Activated naive CD4-positive, alpha-beta T cell treated with Interleukin-2 at 50 U/mL for 16 hours (primary cell): ENCODE measurements around the gene ERBB4.
"Not testable (repeated sequence)": the region's sequence is repeated elsewhere in the genome, so short reads cannot be mapped to it uniquely, and the experiment has no call there.

Experiments
- DNase-seq: peaks from one replicate; pipeline ENCODE4 v3.0.0-alpha.2; 2020

The ERBB4 gene

DNA sequence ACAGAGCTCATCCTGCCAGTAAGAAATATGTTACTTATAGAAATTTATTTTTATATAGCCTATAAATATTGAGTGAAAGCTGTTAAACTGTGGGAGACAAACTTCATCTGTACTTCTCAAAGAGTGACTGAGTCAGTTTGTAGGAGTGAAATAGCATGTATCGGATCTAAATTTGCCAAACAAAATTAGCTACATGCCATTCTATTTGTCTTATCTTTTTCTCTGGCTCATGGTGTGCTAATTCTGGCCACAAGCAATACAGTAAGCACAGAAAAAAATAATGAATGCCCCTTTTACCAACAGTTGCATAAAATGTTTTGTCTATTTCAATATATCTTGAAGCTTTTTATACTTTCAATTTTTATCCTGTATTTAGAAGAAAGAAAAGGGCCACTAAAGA is 12.5 kb downstream of the ERBB4 start:
- DNase-seq: no peak

DNA sequence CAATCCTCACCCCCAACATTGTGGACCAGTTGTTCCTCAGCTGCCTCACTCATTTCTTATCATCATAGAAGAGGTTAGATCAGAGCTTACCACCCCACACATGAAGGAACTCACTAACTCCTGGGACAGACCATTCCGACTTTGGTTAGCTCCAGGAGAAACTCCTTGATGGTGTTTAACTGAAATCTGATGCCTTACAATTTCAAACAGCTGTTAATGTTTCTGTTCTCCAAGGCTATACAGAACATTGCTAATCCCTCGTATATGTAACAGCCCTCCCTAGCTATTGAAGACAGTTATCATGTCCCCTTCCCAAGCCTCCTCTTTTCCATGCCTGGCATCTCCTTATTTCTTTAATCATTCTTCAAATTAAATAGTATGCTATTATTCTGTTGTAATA is 14.8 kb downstream of the ERBB4 start:
- no peak for DNase-seq

DNA sequence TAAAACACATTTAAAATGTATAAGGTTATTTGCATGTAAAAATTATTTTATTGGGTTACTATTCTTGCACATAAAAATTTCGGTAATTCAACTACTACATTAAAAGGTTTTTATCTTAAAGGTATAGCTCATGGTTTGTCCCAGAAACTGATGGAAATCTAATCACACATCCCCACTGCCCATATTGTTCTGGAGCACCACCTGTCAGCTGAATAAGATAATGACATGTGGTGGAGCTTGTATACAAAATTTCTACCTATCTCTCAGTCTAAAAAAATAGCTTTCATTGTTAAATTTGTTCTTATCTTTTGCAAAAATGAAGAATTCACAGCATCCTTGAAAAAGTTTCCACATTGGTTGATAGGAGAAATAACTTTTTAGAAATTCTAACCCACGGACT is 18.3 kb downstream of the ERBB4 start:
- no peak for DNase-seq

DNA sequence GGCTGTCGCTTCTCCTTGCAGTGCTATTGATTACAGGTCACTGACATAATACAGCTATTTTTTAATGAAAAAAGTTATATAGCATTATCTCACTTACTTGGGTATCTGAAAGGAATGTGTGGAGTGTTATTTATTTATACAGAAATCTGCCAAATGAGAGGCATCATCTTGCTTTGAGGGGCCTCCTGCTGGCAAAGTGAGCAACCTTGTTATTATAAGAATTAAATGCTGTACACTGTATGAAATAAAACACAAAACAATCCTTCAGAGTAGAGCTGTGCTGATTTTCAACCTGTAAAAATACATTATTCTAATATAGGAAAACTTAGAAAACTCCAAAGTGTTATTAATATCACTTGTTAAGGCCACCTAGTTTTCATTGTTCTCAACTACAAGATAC is 20.9 kb downstream of the ERBB4 start:
- no peak for DNase-seq

DNA sequence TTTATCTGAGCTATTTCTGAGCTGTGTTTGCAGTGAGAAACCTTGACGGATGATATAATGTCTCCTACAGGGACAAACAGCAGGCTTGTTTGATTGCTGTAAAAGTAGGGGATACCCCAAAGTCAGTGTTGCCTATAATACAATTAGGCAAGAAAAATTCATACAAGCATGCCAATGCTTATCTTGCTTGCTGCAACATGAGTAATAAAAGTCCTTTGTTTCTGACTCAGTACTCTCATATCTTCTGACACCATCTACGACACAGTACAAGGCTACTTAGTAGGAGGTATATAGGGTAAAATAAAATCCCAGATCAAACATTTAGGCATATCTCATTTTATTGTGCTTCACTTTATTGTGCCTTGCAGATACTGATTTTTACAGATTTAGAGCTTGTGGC is 33.0 kb downstream of the ERBB4 start:
- no peak for DNase-seq

DNA sequence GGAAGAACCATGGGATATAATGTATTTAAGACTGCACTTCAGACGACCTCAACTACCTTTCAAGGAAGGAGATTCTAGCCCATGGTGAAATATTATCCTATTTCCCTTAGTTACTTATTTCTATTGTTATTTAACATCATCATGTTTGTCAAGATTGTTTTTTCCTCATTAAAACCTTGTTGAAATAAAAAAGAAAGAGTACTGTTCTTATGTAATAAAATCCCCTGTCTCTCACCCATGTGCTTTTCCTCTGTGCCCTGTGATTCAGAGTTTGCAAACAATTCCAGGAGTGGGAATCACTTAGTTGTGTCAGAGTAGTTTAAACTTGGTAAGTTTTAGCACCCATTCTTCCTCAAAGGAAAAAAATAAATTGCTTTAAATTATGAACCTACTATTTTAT is 43.6 kb downstream of the ERBB4 start:
- DNase-seq: no peak

DNA sequence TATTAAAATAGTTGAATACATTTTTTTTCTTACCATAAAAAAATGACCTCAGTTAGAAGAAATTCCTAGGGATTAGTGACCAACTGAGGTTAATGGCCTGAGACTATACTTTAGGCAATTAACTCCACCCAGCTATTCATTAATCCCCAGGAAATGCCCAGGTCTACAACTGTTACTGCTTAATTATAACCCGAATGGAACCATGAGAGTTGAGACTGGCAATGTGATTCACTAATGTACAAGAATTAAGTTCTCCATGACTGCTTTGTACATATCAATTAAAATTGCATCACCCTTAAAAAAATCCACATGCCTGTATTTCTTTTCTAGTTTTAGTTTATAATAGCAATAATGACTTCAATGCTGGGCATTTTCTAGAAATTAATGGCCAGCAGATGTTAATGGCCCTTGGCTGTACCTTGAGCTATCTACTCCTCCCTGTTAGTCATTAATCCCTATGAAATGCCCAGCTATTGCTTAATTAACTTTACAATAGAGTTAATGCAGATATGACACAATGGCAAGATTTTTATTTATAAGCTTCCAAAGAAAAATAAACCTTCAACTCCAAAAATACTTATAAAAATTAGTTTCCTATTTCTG is 44.1 kb downstream of the ERBB4 start:
- no peak for DNase-seq

DNA sequence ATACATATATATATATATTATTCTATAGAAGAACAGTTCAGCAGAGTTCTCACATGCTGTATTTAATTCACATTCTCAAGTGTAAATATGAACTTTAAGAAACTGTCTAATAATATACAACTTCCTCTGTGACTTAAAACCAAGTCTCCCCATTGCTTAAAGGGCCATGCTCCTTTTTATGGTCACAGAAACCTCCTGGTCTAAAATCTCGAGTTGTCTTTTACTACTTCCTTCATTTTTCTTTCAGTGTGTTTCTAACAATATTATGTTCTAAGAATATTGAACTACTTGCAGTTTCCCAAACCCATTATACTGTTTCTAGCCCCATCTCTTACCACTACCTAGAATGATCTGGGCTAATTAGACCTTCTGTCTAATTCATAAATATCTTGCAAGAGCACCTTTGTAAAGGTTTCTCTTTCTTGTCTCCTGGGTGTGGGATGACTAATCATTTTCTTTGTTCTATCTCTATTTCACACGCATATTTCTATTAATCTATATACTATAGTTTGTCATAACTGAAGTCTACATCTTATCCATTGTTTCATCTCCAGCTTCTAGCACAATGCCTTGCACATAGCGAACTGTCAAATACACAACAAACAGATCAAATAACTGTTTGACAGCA is 48.8 kb downstream of the ERBB4 start:
- DNase-seq: no peak

DNA sequence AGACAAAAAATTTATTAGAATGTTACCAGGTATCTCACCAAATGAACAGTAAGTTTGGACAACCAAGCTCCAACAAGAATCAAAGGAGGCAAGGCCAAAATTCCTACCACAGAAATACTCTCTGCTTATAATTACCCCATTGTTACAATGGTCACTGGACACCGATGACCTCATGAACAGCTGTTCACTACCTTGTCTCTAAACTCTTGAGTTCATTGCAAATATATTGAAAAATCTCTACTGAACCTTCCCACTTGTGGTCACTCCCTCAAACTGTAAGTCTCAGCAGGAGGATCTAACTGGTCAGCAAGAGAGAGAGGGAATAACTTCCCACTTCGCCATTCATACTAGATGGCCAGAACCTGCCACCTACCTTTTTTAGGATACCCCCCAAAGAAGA is 50.0 kb downstream of the ERBB4 start:
- no peak for DNase-seq

DNA sequence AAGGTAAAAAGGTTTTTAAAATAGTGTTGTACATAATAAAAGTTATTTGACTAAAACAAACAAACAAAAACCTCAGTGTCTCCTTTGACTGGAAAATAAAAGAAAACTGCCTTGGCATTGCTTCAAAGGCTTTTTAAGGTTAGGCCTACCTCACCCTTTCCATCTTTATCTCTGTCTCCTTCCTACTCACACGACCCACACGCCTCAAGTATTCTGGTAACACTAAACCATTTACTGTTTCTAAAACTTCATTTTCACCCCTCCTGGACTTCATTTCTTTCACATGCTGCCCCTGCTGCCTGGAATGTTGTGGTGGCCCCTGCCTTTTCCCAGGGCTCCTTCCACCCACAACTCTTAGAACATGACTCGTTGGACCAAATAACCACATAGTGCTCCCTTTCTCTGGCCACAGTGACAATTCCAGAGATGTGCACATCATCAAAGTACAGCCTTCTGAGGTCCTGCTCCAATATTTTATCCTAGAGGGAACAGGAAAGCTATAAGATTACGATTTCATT is 54.0 kb downstream of the ERBB4 start:
- DNase-seq: no peak

DNA sequence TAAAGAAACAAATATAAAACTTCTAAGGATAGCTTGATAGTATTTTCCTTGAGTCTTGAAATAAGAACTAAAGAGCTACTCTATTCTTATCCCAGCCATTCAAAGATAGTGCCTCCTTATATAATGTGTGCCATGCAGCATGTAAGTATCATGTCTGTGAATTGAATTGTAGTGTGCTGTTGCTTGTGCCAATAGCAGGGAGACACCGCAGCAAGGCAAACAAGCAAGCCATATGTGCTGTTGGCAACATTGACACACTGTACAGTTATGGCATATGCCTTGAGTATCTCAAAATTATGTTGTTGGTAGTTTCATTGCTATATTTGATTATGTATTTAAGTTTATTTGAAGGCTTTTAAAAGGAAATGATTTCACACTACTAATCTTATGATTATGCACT is 58.2 kb downstream of the ERBB4 start:
- DNase-seq: no peak

DNA sequence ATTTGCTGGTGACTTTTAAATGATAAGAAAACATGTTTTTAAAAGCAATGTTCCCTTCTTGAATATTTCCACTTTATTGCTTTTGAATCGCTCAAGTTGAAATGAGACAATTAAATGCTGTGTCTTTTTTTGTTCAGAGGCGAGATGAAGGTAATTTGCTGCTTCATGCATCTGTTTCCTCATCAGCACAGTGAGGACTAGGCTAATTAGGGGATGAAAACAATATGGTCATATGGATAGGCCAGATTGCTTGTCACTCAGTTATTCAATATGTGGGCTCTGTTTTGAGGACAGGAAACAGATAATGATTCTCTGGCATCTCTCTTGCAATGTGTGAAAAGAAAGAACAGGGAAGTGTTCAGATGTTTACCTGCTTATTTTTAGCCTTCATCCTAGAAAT is 61.0 kb downstream of the ERBB4 start:
- no peak for DNase-seq

DNA sequence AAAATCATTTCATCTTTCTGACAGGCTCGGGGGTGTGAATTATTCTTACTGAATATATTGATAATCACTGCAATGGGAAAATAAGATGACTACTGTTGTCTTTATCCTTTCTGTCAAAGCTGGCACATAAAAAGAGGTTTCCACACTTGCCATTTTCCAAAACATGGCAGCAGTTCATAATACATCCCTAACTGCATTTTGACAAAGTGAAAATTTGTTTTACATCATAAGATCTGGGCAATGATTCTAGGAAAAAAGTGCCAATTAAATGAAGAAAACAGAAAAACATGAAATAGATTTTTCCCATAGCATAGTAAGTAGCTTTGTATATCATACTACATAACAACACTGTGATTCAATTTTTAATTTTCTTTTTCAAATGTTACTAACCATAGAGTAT is 65.4 kb downstream of the ERBB4 start:
- no peak for DNase-seq

DNA sequence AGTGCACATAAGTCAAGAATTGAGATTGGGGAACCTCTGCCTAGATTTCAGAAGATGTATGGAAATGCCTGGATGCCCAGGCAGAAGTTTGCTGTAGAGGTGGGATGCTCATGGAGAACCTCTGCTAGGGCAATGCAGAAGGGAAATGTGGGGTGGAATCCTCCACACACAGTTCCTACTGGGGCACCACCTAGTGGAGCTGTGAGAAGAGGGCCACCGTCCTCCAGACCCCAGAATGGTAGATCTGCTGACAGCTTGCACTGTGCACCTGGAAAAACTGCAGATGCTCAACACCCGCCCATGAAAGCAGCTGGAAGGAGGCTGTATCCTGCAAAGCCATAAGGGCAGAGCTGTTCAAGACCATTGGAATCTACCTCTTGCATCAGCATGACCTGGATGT is 71.1 kb downstream of the ERBB4 start:
- not testable (repeated sequence) for DNase-seq

DNA sequence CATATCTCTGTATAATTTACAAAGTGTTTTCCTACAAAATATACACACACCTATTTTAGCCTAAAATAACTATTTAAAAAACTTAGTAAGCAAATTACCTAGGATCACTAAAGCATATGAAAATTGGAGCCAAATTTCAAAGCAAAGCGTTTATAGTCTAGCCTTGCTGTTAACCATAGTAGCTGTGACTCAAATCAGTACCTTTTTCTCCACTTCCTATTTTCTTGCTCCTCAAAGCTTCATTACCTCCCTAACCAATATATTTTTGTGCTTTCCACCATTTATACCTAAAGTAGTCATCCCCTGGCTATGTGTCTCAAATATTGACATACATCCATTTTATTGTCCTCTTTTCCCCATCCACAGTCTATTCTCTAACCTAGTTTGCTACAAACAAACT is 73.1 kb downstream of the ERBB4 start:
- DNase-seq: no peak

DNA sequence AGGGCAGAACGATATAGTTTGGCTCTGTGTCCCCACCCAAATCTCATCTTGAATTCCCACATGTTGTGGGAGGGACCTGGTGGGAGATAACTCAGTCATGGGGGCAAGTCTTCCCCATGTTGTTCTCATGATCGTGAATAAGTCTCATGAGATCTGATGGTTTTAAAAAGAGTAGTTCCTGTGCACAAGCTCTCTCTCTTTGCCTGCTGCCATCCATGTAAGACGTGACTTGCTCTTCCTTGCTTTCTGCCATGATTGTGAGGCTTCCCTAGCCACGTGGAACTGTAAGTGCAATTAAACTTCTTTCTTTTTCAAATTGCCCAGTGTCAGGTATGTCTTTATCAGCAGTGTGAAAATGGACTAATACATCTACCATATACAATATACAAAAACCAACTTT is 76.9 kb downstream of the ERBB4 start:
- DNase-seq: not testable (repeated sequence)

DNA sequence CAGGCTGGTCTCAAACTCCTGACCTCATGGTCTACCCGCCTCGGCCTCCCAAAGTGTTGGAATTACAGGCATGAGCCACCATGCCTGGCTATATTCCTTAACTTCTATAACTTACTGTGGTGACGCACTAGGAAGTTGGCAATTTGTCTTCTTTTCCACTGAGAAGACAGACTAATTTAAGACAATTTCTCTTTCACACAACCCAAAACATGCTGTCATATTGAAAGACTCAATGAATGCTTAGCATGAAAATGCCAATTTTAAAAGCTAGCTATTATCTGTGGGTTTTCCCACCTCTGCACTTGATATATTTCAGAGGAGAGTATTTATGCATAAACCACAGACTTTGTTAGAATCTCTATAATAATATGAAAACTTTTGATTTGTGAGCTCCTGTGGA is 84.5 kb downstream of the ERBB4 start:
- DNase-seq: no peak

DNA sequence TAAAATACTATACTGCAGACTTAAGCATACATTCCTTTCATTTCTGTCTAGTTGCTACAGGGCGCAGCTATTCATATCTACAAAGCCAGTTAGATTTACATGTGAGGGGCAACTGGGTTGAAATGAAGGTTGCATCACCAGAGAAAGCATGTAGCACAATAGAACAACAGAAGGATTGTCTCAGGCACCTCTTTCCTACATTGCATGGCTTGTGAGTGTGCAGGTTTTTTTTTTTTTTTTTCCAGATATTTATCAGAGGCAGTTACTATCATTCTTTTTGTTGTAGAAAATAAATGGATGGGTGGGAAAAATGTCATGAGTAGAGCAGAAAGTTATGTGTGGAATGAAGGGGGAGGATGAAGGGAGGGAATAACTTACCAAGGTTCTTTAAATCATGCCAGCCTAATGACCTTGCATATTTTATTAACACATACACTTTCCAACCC is 86.8 kb downstream of the ERBB4 start:
- DNase-seq: no peak

DNA sequence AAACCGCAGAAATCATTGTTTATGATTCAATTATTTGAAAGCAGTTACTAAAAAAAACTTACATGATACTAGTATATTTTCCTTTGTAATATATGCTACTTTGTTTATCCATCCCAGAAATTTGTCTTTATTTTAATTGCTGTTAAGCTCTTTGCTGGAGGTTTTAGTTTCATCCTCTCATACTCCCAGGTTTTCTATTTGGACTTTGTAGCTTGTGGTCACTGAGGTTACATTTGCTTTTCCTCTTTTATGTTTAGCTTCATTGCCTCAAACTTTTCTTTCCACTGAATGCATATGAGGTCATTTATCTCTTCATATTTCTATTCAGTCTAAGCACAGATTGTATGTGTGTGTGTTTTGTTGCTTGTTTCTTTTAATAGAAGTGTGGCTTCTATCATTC is 89.9 kb downstream of the ERBB4 start:
- DNase-seq: no peak

DNA sequence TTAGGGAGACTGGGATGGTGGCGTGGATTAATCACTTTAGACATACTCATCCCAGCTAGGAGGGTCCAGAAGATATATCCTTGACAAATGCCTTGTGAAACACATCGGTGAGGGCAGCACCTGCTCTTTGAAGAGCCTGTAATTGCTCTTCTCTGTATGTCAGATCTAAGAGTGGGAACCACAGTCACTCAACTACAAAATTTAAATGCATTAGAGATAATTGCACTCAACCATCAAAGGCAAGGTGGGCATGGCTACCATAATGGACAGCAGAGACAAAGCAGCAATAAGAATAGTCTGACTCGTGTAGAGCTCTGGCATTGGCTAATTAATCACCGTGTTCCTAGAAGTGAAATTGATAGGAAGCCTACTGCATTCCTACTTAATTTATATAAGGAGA is 96.8 kb downstream of the ERBB4 start:
- no peak for DNase-seq

DNA sequence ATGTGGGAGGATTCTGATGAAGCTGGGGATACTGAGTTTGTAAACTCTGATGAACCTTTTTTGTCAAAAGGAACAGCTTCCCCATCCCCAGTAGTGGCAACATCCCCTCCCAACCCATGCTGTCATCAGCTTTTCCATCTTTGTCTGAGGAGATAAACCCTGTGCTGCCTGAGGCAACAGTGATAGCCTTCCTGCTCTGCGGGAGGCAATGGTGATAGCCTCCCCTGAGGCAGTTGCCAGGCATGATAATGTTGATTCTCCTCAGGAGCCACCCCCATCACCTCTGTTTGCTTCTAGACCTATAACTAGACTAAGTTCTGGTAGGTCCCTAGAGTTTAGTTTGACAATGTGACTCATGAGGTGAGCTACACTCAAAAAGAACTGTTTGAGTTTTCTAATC is 97.5 kb downstream of the ERBB4 start:
- no peak for DNase-seq

DNA sequence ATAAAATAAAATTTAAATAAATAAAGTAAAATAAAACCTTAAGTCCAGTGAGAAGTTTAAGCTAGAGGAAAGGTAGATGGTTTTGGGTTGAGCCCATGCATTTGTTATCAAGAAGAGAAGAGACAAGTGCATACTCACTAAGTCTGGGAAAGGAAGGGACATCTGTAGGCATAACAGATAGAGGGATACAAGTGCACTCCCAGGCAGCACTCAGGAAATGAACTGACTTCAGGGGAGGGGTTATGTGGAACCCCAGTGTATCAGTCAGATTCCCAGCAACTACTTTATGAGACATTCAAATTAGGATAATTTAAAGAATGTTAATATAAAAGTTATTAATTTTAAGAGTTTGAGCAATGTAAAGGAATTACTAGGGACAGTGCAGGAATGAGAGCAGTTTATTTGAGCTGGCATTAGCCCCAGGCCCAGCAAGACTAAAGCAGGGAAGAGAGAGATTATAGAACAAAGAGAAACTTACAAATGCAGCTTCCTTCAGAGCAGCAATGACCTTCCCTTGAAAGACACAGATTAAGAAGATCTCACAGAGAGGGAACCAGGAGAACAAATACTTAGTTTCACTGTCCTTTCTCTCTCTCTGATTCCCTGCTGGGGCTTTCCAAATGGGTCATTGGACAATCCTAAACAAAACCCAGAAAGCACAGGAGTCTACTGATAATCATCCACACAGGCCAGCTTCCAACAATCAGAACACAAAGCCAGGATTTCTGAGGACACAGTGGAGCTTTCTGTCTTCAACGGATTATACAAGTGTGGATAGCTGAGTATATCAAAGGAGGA is 109.7 kb downstream of the ERBB4 start:
- DNase-seq: no peak

DNA sequence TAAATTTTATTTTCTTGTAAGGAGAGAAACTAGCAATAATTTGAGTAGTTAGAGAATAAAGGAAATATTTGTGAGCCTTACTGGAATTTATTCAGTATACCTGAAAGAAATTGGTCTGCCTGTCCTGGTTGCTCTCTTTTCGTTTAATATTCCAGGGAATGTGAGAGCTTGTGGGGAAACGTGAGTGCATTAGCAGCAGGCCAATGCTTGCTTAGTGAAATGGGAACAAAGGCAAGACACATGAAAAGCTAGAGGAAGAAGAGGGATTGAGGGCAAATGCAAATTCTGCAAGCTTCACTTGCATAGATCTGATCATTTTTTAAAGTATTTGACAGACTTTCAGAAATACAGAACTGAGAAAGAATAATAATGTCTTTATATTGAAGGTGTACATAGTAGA is 111.0 kb downstream of the ERBB4 start:
- no peak for DNase-seq
